ENCODE data around the gene MEIS1. TPM values are rescaled to one million over a fixed set of nuclear protein-coding genes. Genes with fewer than 3 reads are reported as not detected.

MEIS1 gene
- total RNA-seq, 1 donor from 2014 or later = not detected

DNA sequence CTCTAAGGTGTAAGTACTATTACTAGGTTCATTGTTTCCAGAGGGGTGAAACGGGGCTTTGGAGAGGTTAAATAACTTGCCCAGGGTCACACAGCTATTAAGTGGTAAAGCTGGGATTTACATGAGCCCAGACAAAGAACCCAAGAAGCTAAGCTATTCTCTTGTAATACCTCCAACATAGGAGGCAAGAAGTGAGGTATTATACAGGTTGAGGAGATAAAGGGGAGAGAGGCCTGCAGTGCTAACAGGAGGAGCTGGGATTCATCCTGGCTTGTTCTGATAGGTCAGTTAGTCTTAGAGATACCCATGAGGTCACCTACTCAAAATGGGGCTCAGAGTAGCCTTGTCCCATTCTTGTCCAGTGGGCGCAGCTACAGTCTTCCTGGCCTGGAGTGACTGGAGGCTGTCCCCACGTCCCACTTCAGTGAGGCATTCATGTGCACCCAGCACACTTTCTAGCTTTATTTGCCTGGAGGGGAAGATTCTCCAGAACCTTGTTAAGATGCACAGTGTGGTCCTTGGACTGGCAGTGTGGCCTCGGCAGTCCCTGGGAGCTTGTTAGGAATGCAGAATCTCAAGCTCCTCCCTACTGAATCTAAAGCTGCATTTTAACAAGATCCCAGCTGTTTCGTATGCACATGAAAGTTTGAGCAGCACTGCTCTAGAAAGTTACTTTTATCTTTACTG lies 63.5 kb downstream of the MEIS1 start:
- intact Hi-C loops (cut with micrococcal nuclease) = no loop called here

DNA sequence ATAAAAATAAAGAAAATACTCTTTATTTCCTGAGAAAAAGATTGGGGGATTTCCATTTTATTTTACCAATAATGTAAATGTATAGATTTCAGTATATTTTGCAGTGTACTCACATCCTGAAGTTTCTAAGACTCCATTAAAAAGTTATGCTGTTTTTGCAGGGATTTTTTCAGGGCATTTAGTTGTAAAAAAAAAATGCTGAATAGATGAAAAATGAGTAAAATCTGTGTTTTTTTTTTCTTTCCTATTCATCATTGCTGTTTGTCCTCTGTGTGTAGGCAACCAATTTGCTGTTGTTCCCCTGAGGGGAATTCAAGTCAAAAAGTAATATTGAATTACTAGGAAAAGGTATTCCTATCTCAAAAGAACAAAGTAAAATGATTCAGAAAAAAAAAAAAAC lies 66.3 kb downstream of the MEIS1 start:
- intact Hi-C loops (cut with micrococcal nuclease) = no loop called here

- intact Hi-C loops (cut with micrococcal nuclease) = no loop called here
Measured at GRCh38 chr2:66506265-66506664, 71.3 kb downstream of the MEIS1 start.

GRCh38 chr2:66507673-66508201 lies 72.8 kb downstream of the MEIS1 start:
- intact Hi-C loops (cut with micrococcal nuclease) = no loop called here

- intact Hi-C loops (cut with micrococcal nuclease) = no loop called here
Measured at GRCh38 chr2:66508484-66509071, 73.7 kb downstream of the MEIS1 start.

- intact Hi-C loops (cut with micrococcal nuclease) = no loop called here
Measured at GRCh38 chr2:66509326-66509811, 74.4 kb downstream of the MEIS1 start.

GRCh38 chr2:66512626-66513025 lies 77.7 kb downstream of the MEIS1 start:
- intact Hi-C loops (cut with micrococcal nuclease) = no loop called here

DNA sequence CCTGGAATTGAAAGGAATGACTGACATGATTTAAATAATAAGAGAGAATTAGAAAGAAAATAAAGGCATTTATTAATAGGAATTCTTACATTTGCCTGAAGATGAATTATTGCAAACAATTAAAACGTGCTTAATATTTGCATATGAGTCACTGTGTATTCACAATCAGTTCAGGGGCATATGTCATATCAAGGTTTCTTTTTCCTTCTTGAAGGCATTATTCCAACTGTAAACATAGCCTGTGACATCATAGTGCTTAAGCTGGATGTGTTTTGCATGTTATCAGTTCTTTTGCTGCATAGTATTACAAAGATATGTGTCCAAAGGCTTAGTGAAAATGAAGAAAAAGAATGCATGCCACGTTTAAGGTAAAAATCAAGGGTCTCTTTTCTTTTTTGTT lies 80.8 kb downstream of the MEIS1 start:
- intact Hi-C loops (cut with micrococcal nuclease) = no loop called here

- intact Hi-C loops (cut with micrococcal nuclease) = no loop called here
Measured at GRCh38 chr2:66516499-66516898, 81.6 kb downstream of the MEIS1 start.

DNA sequence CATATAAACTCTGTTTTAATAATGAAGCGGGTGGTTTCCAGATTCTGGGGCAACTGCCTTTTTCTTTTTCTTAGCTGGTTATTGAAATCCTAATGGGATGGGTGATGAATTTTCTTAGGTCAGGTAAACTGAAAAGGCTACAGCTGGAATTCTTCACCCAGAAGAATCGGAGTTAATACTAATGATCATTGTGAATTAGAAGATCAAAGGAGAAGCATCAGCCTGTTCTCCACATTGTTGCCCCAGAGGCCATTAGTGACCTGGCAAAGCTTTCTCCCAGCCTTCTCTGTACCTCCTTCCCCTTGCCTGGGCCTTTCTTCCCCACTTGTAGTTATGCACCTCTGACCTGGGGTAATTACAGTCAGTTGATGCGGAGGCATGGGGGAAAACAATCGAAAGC lies 82.8 kb downstream of the MEIS1 start:
- intact Hi-C loops (cut with micrococcal nuclease) = no loop called here

- intact Hi-C loops (cut with micrococcal nuclease) = no loop called here
Measured at GRCh38 chr2:66519264-66519843, 84.4 kb downstream of the MEIS1 start.

GRCh38 chr2:66521291-66521922 lies 86.5 kb downstream of the MEIS1 start:
- intact Hi-C loops (cut with micrococcal nuclease) = no loop called here

DNA sequence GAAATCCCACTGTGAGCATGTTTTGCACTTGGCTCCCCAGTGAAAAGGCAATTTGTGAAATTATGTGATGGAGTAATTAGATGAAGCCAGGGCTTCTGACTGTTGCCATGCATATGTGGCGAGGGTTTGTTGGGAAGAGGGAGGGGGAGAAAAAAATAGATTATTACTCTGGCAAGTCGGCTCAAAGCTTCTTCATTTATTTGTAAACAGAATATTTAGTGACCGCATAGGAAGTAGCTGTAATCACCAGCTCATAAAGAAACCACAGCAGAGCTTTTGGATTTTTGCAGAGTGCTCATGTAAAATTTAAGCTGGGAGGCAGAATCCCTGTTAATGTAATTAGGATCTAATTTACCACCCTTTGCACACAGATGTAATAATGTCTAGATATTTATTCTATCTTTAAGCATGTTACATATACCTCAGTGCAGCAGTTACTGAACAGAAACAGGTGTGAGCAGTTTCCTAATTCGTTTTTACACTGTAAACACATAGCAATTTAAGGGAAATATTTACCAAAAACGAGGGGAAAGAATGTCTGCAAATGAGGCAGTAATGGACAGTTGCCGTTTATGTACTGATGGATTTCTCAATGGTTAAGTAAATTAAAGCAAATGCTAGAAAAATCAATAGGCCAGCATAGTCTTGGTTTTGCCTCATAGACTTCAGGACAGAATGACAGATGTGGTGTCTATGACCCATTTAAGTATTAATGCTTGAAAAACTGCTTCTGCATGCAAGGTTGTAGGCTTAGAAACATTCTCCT lies 87.9 kb downstream of the MEIS1 start:
- intact Hi-C loops (cut with micrococcal nuclease) = no loop called here

DNA sequence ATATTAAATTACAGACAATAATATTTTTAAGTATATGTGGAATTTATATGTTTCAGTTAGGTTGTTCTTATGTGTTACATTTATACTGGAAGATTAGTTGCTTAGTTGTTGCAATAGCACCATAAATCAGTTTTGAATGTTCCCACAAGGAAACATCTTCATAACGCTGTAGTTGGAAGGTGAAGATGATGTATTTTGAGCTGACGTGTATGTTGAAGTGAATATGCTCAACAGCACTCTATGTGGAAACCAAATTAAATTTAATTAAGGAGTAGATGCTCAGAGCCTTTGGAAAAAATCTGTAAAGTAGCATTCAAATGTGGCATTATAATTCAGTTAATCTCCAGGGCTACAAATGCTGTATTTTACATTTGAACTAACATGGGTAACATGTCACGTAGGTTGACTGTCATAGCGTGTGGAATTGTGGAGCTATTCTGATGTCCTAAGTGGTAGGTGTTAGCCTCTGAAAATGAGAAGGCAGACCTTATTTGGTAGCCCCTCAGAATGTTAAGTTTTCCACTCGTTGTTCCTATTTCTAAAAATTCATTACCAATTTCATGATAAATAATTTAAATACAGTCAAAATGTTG lies 88.5 kb downstream of the MEIS1 start:
- intact Hi-C loops (cut with micrococcal nuclease) = no loop called here

- intact Hi-C loops (cut with micrococcal nuclease) = no loop called here
Measured at GRCh38 chr2:66523990-66524389, 89.1 kb downstream of the MEIS1 start.

DNA sequence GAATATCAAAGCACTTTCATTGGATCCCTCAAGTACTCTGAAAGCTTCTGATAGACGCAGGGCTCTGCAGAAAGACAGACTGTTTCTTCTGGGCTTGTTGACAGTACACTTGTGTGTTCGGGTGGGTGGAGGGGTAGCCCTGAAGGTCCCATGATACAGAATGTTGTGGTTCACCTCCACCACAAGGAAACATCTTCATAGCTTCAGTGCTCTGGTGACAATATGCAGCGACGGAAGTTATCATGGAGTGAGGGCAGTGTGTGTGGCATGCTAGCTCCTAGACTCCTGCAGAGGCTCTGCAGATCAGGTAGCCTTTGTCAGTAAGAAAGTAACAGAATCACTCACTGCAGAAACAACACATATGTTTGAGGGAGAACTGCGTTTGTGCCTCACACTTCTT lies 90.7 kb downstream of the MEIS1 start:
- intact Hi-C loops (cut with micrococcal nuclease) = no loop called here

DNA sequence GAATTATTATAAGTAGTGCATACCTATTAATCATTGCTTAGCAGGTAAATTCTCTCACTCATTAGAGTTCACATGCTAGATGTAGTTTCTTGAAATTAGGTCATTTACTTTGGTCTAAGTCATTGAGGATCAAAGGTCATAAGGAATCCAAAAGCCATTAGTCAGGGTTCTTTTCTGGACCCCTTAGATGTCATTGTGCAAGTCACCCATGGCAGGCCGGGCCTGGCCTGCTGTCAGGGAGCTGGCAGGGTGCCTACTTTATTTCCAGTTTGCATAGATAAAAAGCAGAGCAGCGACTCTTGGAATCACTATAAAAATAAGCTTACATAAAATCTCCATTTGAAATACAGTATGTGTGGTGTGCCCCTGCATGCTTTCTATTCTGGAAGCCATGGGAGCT lies 91.3 kb downstream of the MEIS1 start:
- intact Hi-C loops (cut with micrococcal nuclease) = no loop called here

GRCh38 chr2:66528974-66529724 lies 94.2 kb downstream of the MEIS1 start:
- intact Hi-C loops (cut with micrococcal nuclease) = no loop called here

GRCh38 chr2:66530651-66531050 lies 95.7 kb downstream of the MEIS1 start:
- intact Hi-C loops (cut with micrococcal nuclease) = no loop called here

GRCh38 chr2:66531155-66531554 lies 96.2 kb downstream of the MEIS1 start:
- intact Hi-C loops (cut with micrococcal nuclease) = no loop called here

Measured in T-helper 1 cell treated with Interleukin-12 subunit alpha and Interleukin-12 subunit beta and Interleukin-4 antibody, amounts not matched to agents 30 ng/mL and 1 ng/mL, for 36 hours (primary cell).